ENCODE results near the gene HIVEP3.

HIVEP3 gene

DNA sequence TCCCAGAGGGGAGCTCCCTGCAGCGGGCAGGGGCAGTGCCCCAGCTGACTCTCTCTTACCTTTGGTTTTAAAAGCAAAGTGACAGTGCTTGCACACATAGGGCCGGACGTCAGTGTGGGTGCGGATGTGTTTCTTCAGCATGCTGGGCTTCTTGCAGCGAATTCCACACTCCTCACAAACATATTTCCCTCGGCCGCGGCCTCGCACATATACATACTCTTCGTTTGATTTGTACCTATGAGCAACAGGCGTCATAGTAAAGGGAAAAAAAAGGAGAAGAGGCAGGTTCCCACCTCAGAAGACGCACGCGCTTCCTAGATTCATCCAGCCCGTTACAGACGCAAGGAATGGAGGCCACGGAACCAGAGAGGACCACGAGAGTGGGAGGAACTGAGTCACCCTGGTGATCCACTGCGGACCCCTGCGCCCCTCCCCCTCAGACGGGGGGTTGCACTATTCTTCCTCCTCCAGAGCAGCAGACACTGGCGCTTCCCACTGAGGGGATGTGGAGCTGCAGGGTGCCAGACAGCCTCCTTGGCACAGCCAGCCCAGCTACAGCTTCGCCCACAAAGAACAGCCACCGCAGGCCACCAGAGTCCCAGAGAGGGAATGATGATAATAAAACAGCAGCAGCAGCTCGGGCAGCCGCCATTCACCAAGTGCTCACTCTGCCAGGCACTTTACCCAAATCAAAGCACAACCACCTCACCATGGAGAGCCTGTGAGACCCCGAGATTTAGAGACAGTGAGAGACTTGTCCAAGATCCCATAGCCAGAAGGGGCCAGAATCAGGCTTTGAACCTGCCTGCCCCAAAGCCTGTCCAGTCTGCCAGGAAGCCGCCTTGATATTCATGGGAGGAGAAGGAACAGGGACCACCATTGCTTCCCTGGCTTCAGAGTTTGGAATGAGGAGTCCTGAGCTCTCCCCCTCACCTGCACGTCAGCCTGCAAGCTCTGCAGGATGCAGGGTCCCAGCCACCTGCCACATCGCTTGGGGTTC lies 393.7 kb downstream of the HIVEP3 start:
- no peak overlapping the region for H3K9ac ChIP-seq (ENCODE audit: low read depth, low read length)
- no peaks in the 10 kb centered on the region for H3K4me1 ChIP-seq (ENCODE audit: control insufficient read depth, insufficient read depth, low read length)
- no peaks in the 10 kb centered on the region for H3K9me3 ChIP-seq (ENCODE audit: control insufficient read depth, insufficient read depth, low read length)
- H3K4me3 ChIP-seq (ENCODE audit: low read depth, low read length): no peak overlapping the region
- no peaks in the 10 kb centered on the region for H3K36me3 ChIP-seq (ENCODE audit: control insufficient read depth, insufficient read depth, low read length)
- H3K27ac ChIP-seq (ENCODE audit: low read depth, low read length): no peak overlapping the region
- H3K27me3 ChIP-seq (ENCODE audit: control insufficient read depth, insufficient read depth, low read length): no peaks in the 10 kb centered on the region

DNA sequence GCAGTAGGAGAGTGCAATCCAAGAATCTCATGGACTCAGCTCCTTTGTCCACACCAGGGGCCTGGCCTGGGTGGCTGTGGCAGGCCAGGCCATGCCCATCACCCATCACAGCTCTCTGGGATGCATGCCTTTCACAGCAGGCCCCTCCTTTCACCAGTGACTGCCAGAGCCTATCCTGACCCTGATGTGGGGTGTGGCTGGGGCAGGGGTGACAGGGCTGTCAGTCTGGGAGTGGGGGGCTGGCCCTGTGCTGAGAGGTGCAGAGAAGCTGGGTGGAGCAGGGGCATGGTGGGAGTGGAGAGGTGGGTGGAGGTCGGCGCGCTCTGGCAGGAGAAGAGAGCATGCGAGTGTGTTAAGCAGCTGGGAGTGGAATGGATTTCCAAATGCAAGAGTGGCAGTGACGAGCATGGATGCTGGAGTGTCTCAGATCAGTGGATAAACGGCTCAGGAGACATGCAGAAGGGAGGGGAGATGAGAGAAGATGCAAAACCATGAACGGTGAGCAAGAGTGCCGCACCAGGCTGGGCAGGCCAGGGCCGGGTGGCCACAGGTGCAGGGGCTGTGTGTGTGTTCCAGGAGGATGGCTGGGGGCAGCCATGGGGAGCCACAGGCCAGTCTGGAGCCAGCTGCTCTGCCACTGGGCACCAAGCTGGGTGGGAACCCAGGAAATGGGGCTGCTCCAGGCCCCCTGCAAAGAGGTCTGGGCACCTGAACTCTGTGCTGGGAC lies 394.6 kb downstream of the HIVEP3 start:
- Histone ChIP-seq H3K9ac (ENCODE audit: low read depth, low read length) (no peak overlapping the region), H3K4me1 (ENCODE audit: control insufficient read depth, insufficient read depth, low read length) (no peaks in the 10 kb centered on the region), H3K9me3 (ENCODE audit: control insufficient read depth, insufficient read depth, low read length) (no peaks in the 10 kb centered on the region), H3K27me3 (ENCODE audit: control insufficient read depth, insufficient read depth, low read length) (no peaks in the 10 kb centered on the region), H3K4me3 (ENCODE audit: low read depth, low read length) (no peak overlapping the region), H3K36me3 (ENCODE audit: control insufficient read depth, insufficient read depth, low read length) (no peaks in the 10 kb centered on the region), H3K27ac (ENCODE audit: low read depth, low read length) (no peak overlapping the region)

DNA sequence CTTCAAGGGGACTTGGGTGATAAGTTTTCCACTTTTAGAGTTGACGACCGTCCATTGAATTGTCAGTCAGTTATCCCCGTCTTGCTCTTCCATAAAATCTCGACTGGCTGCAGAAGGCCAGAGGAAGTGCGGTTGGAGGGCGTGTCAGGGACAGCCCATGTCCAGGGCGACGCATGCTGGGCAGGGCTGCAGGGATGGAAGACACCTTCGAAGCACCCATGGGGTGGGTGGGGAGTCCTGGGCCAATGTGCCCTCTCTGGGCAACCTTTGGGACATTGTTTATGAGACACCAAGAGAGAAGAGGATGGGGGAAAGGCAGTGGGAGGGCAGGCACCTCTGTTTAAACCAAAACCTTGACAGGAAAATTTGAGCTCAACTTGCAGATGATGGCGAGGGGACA lies 395.7 kb downstream of the HIVEP3 start:
- no peaks in the 10 kb centered on the region for H3K9me3 ChIP-seq (ENCODE audit: control insufficient read depth, insufficient read depth, low read length)
- H3K9ac ChIP-seq (ENCODE audit: low read depth, low read length): no peak overlapping the region
- no peak overlapping the region for H3K4me3 ChIP-seq (ENCODE audit: low read depth, low read length)
- H3K36me3 ChIP-seq (ENCODE audit: control insufficient read depth, insufficient read depth, low read length): no peaks in the 10 kb centered on the region
- H3K27ac ChIP-seq (ENCODE audit: low read depth, low read length): no peak overlapping the region
- H3K4me1 ChIP-seq (ENCODE audit: control insufficient read depth, insufficient read depth, low read length): no peaks in the 10 kb centered on the region
- no peaks in the 10 kb centered on the region for H3K27me3 ChIP-seq (ENCODE audit: control insufficient read depth, insufficient read depth, low read length)

DNA sequence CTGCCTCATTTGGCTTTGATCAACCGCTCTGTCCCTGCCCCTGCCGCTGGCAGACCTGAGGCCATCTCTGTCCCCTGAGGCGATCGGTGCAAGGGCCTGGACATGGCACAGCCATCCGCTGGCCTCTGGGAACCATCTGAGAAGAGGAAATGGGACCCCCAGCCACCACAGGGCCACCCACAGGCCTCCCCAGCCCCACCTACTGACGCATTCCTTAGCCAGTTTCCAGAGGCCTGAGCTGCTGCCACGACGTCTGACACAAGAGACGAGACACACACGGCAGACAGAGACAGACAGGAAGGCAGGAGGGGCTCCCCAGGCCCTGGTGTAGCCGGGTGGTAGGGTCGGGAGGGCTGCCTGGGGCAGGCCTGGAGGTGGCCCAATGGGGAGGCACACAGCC lies 397.0 kb downstream of the HIVEP3 start:
- Histone ChIP-seq H3K36me3 (ENCODE audit: control insufficient read depth, insufficient read depth, low read length) (no peaks in the 10 kb centered on the region), H3K9ac (ENCODE audit: low read depth, low read length) (no peak overlapping the region), H3K27me3 (ENCODE audit: control insufficient read depth, insufficient read depth, low read length) (no peaks in the 10 kb centered on the region), H3K4me3 (ENCODE audit: low read depth, low read length) (no peak overlapping the region), H3K4me1 (ENCODE audit: control insufficient read depth, insufficient read depth, low read length) (no peaks in the 10 kb centered on the region), H3K9me3 (ENCODE audit: control insufficient read depth, insufficient read depth, low read length) (no peaks in the 10 kb centered on the region), H3K27ac (ENCODE audit: low read depth, low read length) (no peak overlapping the region)

DNA sequence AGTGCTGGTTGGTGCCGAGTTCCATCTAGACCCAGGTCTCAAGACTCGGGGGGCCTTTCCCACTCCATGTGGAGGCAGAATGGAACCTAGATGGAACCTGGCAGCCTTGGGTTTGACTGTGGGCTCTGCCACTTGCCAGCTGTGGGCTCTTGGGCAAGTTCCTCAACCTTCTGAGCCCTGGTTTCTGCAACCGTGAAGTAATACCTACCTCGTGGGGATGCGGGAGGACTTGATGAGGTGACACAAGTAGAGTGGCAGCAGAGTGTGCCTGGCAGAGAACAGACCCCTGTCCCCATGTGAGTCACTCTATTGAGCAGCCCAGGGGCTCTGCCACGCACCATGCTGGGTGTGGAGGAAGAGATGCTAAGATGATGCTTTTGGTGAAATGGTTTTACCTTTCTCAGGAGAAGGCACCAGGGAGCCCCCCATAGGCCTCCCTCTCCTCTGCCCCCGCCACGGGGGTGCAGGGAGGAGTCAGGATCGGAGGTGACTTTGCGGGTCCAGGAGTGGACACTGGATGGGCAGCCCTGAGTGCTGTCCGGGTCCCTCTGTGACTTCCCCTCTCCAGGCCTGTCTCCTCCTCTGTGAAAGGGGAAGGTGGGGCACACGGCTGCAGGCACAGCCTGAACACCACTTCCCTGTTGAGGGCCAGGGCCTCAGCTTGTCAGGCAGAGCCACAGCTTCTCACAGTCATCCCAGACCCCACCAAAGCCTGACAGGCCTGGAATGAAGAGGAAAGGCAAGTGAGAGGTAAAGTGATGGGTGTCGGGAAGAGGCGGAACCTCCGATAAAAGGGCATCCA lies 397.6 kb downstream of the HIVEP3 start:
- Histone ChIP-seq H3K27me3 (ENCODE audit: control insufficient read depth, insufficient read depth, low read length) (no peaks in the 10 kb centered on the region), H3K36me3 (ENCODE audit: control insufficient read depth, insufficient read depth, low read length) (no peaks in the 10 kb centered on the region), H3K4me1 (ENCODE audit: control insufficient read depth, insufficient read depth, low read length) (no peaks in the 10 kb centered on the region), H3K4me3 (ENCODE audit: low read depth, low read length) (no peak overlapping the region), H3K9me3 (ENCODE audit: control insufficient read depth, insufficient read depth, low read length) (no peaks in the 10 kb centered on the region), H3K27ac (ENCODE audit: low read depth, low read length) (no peak overlapping the region), H3K9ac (ENCODE audit: low read depth, low read length) (no peak overlapping the region)

DNA sequence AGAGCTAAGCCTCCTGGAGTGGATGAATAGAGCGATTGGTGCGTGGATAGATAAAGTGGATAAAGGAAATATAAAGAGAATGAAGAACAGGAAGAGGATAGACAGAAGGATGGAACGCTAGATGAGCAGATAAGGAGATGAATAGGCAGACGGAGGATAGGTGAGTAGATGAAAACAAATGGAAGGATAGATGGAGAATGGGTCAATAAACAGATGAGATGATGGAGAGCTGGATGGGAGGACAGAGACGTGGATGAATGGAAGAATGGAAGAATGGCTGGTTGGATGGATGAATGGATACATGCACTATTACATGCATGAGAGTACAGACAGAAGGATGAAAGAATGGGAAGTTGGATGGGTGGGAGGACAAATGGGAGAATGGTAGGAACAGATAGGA lies 399.1 kb downstream of the HIVEP3 start:
- Histone ChIP-seq H3K9ac (ENCODE audit: low read depth, low read length) (no peak overlapping the region), H3K36me3 (ENCODE audit: control insufficient read depth, insufficient read depth, low read length) (no peaks in the 10 kb centered on the region), H3K27ac (ENCODE audit: low read depth, low read length) (no peak overlapping the region), H3K4me3 (ENCODE audit: low read depth, low read length) (no peak overlapping the region), H3K4me1 (ENCODE audit: control insufficient read depth, insufficient read depth, low read length) (peaks cover 9% of the 10 kb centered on the region), H3K9me3 (ENCODE audit: control insufficient read depth, insufficient read depth, low read length) (no peaks in the 10 kb centered on the region), H3K27me3 (ENCODE audit: control insufficient read depth, insufficient read depth, low read length) (no peaks in the 10 kb centered on the region)

DNA sequence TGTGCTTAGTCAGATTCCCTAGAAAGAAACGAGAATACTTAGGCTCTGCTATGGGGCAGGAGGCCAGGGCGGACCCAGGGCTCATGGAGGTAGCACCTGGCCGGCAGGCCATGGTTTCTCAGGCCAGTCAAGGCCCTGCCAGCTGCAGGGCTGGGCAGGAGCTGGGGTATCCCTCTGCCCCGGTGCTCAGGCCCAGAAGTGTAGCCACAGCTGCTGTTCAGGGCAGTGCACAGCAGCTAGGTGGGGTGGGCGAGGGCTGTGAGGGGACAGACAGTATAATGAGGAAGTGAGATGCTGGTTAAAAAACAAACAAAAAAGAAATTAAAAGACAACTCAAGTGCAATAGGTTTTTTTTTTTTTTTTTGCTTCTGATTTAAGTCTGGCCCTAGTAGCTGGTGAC lies 400.3 kb downstream of the HIVEP3 start:
- Histone ChIP-seq H3K9ac (ENCODE audit: low read depth, low read length) (no peak overlapping the region), H3K27ac (ENCODE audit: low read depth, low read length) (no peak overlapping the region), H3K4me1 (ENCODE audit: control insufficient read depth, insufficient read depth, low read length) (peaks cover 9% of the 10 kb centered on the region), H3K27me3 (ENCODE audit: control insufficient read depth, insufficient read depth, low read length) (no peaks in the 10 kb centered on the region), H3K36me3 (ENCODE audit: control insufficient read depth, insufficient read depth, low read length) (no peaks in the 10 kb centered on the region), H3K4me3 (ENCODE audit: low read depth, low read length) (no peak overlapping the region), H3K9me3 (ENCODE audit: control insufficient read depth, insufficient read depth, low read length) (no peaks in the 10 kb centered on the region)

DNA sequence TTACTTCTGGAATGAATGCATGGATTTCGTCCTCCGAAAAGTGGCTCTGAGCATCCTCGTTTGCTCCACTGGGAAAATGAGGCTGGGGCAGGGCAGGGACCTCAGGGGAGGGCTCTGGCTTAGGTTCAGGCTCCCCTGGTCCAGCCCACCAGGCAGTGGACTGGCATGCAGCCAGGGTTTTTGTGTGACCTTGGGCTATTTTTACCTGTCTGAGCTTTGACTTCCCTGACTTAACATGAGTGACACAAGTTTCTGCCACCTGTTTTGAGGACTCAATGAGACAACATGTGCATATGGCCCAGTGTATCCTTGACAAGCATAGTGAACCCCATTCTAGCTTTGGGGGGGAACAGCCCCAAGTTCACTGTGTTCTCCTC lies 401.7 kb downstream of the HIVEP3 start:
- no peak overlapping the region for H3K27ac ChIP-seq (ENCODE audit: low read depth, low read length)
- no peaks in the 10 kb centered on the region for H3K27me3 ChIP-seq (ENCODE audit: control insufficient read depth, insufficient read depth, low read length)
- H3K9me3 ChIP-seq (ENCODE audit: control insufficient read depth, insufficient read depth, low read length): no peaks in the 10 kb centered on the region
- H3K4me1 ChIP-seq (ENCODE audit: control insufficient read depth, insufficient read depth, low read length): peaks cover 9% of the 10 kb centered on the region
- no peaks in the 10 kb centered on the region for H3K36me3 ChIP-seq (ENCODE audit: control insufficient read depth, insufficient read depth, low read length)
- no peak overlapping the region for H3K9ac ChIP-seq (ENCODE audit: low read depth, low read length)
- no peak overlapping the region for H3K4me3 ChIP-seq (ENCODE audit: low read depth, low read length)

DNA sequence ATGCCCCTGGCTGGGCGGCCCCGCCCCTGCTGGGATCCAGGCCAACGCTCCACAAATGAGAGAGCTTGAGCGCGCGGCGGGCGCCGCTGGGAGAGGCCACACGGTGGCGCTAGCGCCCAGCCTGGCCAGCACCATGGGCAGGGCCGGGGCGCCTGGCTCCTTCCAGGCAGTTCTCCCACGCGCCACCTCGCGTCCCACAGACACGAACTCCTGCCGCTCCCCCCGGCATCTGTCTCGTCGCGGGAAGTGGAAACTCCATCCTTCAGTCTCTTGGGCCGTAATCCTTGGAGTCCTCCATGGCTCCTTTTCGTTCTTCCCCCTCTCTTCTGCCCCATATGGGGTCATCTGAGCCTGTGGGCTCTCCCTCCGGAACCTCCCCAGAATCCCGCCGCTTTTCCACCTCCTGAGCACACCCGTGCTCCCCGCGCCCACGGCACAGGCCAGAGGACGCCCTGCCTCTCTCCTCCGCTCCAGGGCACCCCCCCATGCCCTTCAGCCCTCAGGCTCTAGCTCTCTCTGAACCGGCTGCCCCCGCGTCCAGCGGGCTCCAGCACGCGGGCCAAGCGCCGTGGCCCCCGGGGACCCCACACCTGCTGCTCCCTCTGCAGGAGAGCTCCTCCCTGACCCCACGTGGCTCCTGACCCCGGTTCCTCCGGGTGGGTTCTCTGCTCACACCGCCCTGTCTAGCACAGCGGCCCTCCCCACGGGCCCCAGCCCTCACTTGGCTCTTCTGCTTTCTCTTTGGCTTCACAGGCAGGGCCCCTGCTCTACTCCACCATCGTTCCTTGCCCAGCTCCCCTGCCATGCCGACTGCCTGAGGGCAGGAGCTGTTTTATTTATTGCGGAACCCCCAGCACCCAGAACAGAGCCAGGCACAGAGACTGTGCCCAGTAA lies 402.3 kb downstream of the HIVEP3 start:
- H3K9ac ChIP-seq (ENCODE audit: low read depth, low read length): no peak overlapping the region
- no peaks in the 10 kb centered on the region for H3K27me3 ChIP-seq (ENCODE audit: control insufficient read depth, insufficient read depth, low read length)
- H3K9me3 ChIP-seq (ENCODE audit: control insufficient read depth, insufficient read depth, low read length): no peaks in the 10 kb centered on the region
- H3K27ac ChIP-seq (ENCODE audit: low read depth, low read length): no peak overlapping the region
- peak overlapping the region; percentile 32 for H3K4me3 ChIP-seq (ENCODE audit: low read depth, low read length)
- no peaks in the 10 kb centered on the region for H3K36me3 ChIP-seq (ENCODE audit: control insufficient read depth, insufficient read depth, low read length)
- peaks cover 9% of the 10 kb centered on the region for H3K4me1 ChIP-seq (ENCODE audit: control insufficient read depth, insufficient read depth, low read length)

DNA sequence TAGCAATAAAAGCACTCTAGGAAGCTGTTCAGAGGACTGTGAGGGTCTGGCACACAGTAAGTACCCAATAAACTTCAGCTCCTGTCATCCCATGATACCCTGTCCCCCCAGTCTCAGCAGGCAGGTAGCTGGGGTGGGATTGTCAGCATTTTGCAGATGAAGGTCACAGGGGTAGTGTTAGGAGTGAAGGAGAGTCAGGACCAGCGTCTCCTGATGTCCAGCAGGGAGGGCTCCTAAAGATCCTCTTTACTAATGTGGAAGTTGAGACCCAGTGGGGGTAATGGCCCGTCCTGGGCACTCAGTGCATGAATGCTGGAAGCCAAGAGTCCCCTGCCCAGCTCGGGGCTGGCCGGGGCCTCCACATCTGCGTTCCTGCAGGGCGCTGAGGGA lies 402.9 kb downstream of the HIVEP3 start:
- Histone ChIP-seq H3K4me1 (ENCODE audit: control insufficient read depth, insufficient read depth, low read length) (peaks cover 9% of the 10 kb centered on the region), H3K27me3 (ENCODE audit: control insufficient read depth, insufficient read depth, low read length) (no peaks in the 10 kb centered on the region), H3K4me3 (ENCODE audit: low read depth, low read length) (no peak overlapping the region), H3K9ac (ENCODE audit: low read depth, low read length) (no peak overlapping the region; the same call in 1 of the 2 replicates), H3K36me3 (ENCODE audit: control insufficient read depth, insufficient read depth, low read length) (no peaks in the 10 kb centered on the region), H3K27ac (ENCODE audit: low read depth, low read length) (no peak overlapping the region), H3K9me3 (ENCODE audit: control insufficient read depth, insufficient read depth, low read length) (no peaks in the 10 kb centered on the region)
